Amniotic stem cell (primary cell): Measurements from ENCODE around the gene MGAT1.
"Not testable (repeated sequence)": the region's sequence is repeated elsewhere in the genome, so short reads cannot be mapped to it uniquely, and the experiment has no call there.

Source experiments
- DNase-seq: peaks from one replicate; lab custom pipeline; 2025; lab: John Stamatoyannopoulos, UW

Gene MGAT1

DNA sequence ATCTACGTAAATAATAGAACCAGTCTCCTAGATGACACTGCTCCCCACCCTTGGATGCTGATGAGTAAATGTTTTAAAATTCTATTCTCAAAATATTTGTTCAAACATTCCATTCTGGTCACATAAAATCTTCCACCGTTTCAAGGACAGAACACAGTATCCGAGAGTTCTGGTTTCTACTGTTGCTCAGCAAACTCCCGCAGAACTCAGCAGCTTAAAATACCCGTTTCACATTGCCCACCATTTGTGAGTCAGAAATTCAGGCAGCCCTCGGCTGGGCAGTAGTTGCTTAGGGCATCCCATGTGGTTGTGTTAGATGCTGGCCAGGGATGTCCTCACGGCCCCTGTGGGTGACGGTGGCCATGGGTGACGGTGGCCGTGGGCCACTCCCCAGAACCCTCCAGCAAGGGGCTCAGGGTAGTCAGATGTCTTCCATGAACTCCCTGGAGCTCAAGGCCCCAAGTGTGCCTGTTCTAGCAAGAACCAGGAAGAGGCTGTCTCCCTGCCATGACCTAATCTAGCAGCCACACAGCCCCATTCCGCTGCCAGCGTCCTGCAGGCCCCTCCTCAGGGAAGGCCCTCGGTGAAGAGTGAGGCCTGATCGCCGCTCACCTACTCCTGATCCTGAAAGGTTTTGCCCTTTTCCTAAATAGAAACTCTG lies 17.4 kb downstream of the MGAT1 start:
- DNase-seq: peak; percentile 58

DNA sequence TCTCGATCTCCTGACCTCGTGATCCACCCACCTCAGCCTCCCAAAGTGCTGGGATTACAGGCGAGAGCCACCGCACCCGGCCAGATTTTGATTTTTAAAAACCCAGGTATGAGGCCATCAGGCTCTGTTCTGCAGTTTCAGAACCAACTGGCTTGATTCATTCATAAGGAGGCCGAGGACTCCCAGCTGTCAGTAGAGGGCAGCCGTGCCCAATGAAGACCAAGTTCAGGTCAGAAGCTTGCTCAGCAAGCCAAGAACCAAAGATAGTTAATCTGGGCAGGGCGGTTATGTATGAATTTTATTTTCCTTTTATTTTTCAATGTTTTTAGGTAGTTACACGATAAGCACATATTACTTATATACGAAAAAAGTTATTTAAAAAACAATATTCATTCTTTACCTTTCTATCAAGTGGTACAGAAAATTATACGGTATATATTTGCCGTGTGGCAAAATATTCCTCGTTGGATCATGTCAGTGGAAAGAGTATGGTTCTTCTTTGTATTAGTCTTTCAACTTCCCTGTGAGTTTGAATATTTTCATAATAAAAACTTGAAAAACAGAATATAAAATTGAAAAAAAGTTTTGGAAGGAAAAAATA lies 18.0 kb downstream of the MGAT1 start:
- DNase-seq: peak; percentile 66

DNA sequence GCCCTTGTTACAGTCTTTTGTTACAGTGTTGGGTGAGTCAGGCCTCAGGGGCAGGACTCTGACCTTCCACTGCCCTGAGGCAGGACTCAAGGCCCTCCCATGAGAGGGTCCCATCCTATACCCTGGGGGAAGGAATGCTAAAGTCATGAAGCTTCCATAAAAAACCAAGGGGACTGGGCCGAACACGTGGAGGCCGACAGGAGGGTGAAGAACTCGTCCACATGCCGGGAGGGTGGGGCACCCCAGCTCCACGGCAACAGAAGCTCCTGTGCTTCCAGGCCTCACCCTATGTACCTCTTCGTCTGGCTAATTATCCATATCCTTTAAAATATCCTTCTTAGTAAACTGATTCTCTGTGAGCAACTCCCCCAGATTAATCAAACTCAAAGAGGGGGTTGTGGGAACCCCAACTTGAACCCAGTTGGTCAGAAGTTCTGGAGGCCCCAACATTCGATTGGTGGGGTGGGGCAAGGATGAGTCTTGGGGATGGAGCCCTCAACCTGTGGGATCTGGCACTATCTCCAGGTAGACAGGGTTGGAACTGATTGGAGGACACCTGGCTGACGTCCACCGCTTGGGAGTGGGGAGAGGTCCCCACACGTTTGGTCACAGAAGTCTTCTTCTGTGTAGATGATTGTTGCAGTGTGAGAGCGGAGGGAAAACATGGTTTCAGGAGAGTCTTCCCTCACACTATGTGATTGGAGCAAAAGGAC lies 19.1 kb downstream of the MGAT1 start:
- DNase-seq: no peak

DNA sequence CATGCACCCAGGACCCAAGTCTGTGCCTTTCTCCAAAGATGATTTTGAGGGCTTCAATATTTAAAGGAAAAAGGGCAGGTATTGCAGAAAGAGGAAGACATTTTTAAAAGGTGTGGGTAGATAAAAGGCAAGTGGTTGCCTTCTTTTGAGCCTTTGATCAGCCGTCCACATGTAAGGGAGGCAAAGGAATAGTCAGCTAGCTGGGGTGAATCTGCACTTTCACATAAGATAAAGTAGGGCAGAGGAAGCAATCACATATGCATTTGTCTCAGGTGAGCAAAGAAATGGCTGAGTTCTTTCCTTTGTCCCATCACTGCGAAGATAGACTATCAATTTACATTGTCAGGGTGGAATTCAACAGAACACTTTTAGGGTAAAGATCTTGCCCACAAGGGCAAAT lies 19.9 kb downstream of the MGAT1 start:
- DNase-seq: no peak

DNA sequence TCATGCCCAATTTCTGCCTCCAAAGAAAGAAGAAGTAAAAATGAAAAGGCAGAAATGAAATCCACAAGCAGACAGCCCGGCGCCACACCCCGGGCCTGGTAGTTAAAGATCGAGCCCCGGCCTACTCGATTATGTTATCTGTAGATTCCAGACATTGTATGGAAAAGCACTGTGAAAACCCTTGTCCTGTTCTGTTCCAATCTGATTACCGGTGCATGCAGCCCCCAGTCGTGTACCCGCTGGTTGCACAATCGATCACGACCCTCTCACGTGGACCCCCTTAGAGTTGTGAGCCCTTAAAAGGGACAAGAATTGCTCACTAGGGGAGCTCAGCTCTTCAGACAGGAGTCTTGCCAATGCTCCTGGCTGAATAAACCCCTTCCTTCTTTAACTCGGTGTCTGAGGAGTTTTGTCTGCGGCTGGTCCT lies 20.7 kb downstream of the MGAT1 start:
- DNase-seq: not testable (repeated sequence)

DNA sequence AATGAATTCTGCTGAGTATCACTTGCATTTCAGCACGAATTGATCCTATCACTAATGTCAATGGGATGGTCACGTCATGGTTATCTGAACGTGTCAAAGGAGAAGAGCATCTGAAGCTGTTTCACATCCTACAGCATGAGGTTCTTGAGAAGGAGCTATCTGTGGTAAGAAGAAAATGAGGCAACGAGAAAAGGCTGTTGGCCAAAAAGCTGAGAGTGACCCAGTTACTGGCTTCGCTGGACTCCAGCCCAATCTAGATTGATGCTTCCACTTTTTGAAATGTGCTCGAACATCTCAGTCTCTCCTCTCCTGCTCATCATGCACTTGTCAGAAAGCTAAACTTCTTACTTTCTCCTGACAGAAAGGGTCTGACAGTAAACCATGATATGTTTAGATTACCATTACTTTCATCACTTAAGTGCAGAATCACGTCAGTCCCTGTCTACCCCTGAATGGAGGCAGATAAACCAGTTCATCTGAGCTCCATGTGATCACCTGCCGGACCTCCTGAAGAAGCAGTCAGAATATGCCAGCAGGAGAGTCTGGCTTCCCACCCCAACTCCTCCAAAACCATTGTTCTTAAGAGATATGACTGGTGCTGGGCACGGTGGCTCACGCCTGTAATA lies 22.5 kb downstream of the MGAT1 start:
- no peak for DNase-seq

DNA sequence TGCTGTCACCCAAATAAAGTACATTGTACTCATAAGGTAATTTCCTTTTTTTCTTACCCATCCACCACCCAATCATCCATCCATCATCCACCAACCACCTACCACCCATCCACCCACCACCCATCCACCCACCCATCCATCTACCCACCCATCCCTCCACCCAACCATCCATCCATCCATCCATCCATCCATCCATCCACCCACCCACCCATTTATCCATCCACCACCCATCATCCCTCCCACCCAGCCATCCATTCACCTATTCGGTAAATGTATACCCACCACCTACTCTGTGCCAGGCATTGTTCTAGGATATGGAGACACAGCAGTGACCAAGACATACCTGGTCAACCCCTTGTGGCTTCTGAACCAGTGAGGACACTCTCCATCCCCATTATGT lies 25.1 kb downstream of the MGAT1 start:
- no peak for DNase-seq

DNA sequence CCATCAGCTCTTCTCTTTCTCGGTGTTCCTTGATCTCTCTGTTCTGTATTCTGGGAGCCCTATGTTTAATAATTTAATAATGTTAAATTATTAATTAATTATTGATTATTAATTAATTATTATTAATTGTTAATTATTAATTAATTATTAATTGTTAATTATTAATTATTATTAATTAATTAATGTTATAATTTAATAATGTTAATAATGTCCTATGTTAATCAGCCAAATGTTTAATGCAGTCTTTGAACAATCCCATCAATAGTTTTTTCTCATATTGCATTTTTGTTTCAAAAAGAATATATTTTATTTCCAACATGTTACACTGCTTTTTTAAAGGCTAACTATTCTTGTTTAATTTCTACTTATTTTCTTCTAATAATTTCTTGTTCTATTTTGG lies 26.2 kb downstream of the MGAT1 start:
- DNase-seq: no peak

DNA sequence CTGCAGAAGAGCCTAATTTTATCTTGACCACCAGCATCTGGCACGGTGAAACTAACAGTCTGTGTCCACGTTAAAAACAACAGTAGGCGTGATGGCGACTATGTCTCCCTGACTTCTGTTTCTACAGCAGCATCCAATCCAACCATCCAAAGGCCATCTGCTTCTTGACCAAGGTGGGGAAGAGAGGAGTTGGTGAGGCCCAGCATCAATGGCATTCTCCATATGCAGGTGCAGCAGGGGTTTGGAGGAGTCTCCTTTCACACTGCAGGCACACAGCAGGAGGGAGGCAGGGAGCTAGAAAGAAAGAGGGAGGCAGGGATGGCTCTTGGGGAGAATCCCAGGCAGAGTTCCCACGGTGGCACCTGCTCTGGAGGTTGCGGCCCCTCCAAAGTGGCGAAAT lies 27.0 kb downstream of the MGAT1 start:
- DNase-seq: no peak

DNA sequence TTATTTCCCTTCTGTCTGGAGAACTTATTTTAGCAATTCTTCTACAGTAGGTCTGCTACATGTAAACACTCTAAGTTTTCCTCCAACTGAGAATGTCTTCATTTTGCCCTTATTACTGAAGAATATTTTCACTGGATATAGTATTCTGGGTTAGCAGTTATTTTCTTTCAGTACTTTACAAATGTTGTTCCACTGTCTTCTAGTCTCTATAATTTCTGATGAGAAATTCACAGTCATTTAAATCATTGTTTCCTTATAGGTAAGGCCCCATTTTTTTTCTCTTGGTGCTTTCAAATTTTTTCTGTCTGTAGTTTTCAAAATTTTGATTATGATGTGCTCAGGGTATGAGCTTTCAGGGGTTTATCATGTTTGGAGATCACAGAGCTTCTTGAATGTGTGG lies 30.8 kb downstream of the MGAT1 start:
- DNase-seq: no peak

DNA sequence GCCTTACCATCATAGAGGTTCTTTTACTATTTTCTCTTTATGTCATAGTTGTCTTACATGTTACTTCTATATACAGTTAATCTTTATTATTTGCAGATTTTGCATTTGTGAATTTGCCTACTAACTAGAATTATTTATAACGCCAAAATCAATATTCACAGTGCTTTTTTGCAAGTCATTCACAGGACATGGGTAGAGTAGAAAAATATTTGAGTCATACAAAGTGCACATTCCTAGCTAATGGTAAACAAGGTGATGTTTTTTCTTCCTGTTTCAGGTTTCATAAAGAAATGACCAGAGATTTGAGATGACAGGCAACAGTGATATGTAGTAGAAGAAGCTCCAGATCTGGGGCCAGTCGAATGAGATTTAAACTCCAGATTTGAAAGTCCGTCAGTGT lies 32.8 kb downstream of the MGAT1 start:
- no peak for DNase-seq

DNA sequence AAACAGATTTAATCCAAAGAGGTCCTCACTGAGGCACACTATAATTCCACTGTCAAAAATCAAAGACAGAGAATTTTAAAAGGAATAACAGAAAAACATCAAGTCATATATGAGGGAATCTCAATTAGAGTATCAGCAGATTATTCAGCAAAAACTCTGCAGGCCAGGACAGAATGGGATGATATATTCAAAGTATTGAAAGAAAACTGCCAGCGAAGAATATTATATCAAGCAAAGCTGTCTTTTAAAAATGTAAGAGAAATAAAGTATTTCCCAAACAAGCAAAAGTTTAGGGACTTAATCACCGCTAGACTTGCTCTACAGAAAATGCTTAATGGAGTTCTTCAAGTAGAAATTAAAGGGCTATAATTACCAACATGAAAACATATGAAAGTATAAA lies 47.0 kb downstream of the MGAT1 start:
- DNase-seq: no peak

DNA sequence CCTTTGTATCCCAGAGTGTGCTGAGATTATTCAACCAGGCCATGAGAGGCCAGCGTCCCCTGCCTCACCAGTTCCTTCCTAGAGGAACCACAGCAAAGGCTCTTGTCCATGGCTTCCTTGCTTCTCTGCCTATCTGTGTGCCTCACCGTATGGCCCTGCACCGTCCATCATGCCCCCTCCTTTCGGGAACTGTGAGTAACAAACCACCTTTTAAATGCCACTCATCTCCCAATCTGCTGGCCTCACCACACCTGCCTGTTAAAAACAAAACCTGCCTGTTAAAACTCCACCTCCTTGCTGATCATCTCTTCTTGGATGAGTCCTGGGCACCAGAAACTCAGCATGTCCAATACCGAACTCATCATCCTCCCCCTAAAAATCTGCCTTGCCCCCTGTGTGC lies 58.4 kb downstream of the MGAT1 start:
- no peak for DNase-seq

DNA sequence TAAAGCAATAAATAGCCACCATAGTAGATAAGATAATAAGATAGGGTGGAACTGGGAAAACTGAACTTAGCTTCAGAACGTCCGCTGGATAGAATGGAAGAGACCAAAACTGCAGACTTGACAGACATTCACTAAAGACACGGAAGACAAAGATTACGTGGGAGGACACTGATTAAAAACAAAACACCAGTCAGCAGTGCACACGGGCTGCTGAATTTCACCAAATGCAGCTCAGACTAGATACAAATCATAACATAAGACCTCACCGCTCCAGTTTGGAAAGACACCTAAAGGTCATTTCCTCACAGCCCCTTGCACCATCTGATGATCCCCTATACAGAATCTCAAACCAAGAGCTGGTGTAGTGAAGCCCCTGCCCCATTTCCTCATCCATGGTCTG lies 59.9 kb downstream of the MGAT1 start:
- DNase-seq: no peak

DNA sequence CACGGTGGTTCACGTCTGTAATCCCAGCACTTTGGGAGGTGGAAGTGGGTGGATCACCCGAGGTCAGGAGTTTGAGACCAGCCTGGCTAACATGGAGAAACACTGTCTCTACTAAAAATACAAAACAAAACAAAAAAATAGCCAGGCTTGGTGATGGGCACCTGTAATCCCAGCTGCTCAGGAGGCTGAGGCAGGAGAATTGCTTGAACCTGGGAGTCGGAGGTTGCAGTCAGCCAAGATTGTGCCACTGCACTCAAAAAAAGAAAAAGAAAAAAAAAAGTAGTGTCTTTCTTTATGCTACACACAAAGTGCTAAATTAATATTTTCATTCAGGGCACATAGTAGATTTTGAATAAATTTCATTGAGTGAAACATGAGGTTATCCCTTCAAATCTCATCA lies 61.7 kb downstream of the MGAT1 start:
- DNase-seq: not testable (repeated sequence)

DNA sequence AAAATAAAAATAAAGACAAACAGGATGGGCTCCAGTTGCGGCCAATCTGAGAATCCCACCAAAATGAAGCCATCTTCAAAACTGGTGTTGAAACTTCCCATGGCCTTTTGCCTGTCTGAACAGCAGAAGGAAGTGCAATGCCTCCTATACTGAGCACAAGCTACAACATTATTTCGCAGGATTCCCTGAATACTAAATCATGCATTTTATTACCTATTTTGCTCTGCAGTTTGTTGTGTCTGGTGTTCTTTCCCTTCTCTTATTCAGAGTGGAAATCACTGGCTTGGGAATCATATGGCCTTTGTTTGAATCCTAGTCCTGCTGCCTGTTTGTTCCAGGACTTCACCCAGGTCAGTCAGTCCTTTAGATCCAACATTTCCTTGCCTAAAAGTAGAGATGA lies 62.6 kb downstream of the MGAT1 start, which contains the start of gene OR2Y1:
Gene OR2Y1 (minus strand): TSS at position 101 of the 400 bp plus-strand sequence. CDS start 0 bp downstream, at position 101.
- no peak for DNase-seq

DNA sequence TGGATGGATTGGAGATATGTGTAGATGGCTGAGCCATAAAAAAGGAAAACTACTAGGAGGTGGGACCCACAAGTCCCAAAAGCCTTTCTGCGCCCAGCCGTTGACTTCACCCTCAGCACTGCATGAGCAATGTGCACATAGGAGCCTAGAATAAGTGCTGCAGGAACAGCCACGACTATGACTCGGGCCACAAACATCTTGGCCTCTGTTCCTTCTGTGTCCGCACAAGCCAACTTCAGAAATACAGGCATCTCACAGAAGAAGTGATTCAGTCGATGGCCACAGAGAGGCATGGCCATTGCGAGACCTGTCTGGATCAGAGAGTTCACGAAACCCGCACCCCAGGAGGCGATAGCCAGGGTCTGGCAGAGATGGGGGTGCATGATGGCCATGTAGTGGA lies 63.3 kb downstream of the MGAT1 start:
- DNase-seq: no peak

DNA sequence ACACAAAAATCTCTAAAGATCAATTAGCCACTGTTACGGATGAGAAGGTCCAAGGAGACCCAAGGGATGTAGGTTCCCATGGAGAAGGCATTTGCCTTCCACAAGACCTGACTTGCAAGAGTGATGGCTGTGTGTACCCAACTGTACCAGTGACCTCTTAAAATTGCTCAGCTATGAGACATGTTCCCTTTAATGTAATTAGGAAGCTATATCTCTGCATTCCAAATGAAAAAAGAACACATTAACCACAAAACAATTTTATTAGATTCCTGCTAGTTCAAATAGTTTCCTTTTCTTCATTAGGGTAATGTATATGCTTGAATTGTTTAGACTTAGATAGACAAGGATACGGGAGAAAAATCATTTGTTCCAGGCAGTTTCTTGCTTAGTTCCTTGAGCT lies 66.1 kb downstream of the MGAT1 start:
- no peak for DNase-seq
